ENCODE measurements around the gene SMIM41.

DNA sequence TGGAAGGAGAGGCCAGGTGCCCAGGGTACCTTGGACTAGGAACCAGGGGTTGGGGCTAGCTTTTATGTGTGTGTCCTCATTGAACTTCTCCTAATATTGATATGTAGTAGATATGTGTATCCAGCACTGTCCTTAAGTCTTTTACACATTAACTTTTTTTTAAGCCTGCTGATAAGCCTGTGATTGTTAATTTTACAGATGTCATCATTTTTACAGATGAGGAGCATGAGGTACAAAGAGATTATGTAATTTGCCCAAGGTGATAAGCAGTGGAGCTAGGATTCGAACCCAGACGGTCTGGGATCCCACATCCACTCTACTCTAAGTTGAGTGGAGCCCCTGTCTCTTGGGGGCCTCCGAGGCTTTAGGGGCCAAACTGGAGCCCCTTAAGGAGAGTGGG lies 38.5 kb upstream of the SMIM41 start:
- TF ChIP-seq, protein P1, sequence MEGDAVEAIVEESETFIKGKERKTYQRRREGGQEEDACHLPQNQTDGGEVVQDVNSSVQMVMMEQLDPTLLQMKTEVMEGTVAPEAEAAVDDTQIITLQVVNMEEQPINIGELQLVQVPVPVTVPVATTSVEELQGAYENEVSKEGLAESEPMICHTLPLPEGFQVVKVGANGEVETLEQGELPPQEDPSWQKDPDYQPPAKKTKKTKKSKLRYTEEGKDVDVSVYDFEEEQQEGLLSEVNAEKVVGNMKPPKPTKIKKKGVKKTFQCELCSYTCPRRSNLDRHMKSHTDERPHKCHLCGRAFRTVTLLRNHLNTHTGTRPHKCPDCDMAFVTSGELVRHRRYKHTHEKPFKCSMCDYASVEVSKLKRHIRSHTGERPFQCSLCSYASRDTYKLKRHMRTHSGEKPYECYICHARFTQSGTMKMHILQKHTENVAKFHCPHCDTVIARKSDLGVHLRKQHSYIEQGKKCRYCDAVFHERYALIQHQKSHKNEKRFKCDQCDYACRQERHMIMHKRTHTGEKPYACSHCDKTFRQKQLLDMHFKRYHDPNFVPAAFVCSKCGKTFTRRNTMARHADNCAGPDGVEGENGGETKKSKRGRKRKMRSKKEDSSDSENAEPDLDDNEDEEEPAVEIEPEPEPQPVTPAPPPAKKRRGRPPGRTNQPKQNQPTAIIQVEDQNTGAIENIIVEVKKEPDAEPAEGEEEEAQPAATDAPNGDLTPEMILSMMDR (conservative IDR thresholded peaks at IDR 0.05 in 1 of 2, IDR thresholded peaks at IDR 0.05 in 1 of 2; ENCODE audit: low read depth in 1 of 2, low read length in 2 of 2), result no peak
- no peak for TF ChIP-seq EZH2 (IDR thresholded peaks at IDR 0.05; ENCODE audit: low read length, missing control alignments)
